Measurements from ENCODE around the gene FOXL3.

The FOXL3 gene

GRCh38 chr7:279821-280220 is 10.1 kb upstream of the FOXL3 start:
- no peaks in the 10 kb centered on the region for H3K36me3 ChIP-seq (ENCODE audit: control insufficient read depth in 2 of 2, insufficient read depth in 1 of 2, low read length in 2 of 2)
- no peaks in the 10 kb centered on the region for H3K4me1 ChIP-seq (ENCODE audit: control insufficient read depth, insufficient read depth, low read length)
- H3K27ac ChIP-seq (ENCODE audit: extremely low read depth, low read depth, low read length) = no peak overlapping the region
- no peak for TF ChIP-seq ZBTB7A (tag by site-specific recombination; IDR thresholded peaks at IDR 0.05; ENCODE audit: low read depth)
- TF ChIP-seq ZSCAN5A (tag by site-specific recombination; IDR thresholded peaks at IDR 0.05) = no peak
- no peak for TF ChIP-seq KLF16 (tag by site-specific recombination; IDR thresholded peaks at IDR 0.05)
- TF ChIP-seq ZNF140 (tag by site-specific recombination; IDR thresholded peaks at IDR 0.05) = no peak
- no peak for TF ChIP-seq ZNF530 (tag by site-specific recombination; IDR thresholded peaks at IDR 0.05; ENCODE audit: low read depth)
- no peak for TF ChIP-seq ZBTB10 (tag by site-specific recombination; IDR thresholded peaks at IDR 0.05)
- TF ChIP-seq ZNF707 (tag by site-specific recombination; IDR thresholded peaks at IDR 0.05) = no peak
- no peak for TF ChIP-seq ZNF10 (tag by site-specific recombination; IDR thresholded peaks at IDR 0.05)
- no peak for TF ChIP-seq KLF9 (tag by site-specific recombination; IDR thresholded peaks at IDR 0.05; ENCODE audit: low read depth)
- TF ChIP-seq ZNF274 (IDR thresholded peaks at IDR 0.05; ENCODE audit: low read length) = no peak
- no peak for TF ChIP-seq ZNF274 (tag by site-specific recombination; IDR thresholded peaks at IDR 0.05; ENCODE audit: borderline replicate concordance)
- no peak for TF ChIP-seq HOXD13 (CRISPR knock-in tag; IDR thresholded peaks at IDR 0.05; ENCODE audit: borderline replicate concordance)
- TF ChIP-seq ZNF148 (tag by site-specific recombination; IDR thresholded peaks at IDR 0.05; ENCODE audit: borderline replicate concordance) = no peak
- no peak for TF ChIP-seq ZNF830 (tag by site-specific recombination; IDR thresholded peaks at IDR 0.05; ENCODE audit: low read depth)
- no peak for TF ChIP-seq ZBTB11 (tag by site-specific recombination; conservative IDR thresholded peaks at IDR 0.05; ENCODE audit: low read depth)
- TF ChIP-seq ZNF211 (tag by site-specific recombination; IDR thresholded peaks at IDR 0.05; ENCODE audit: low read depth) = no peak
- no peak for TF ChIP-seq ZNF37A (tag by site-specific recombination; IDR thresholded peaks at IDR 0.05)
- no peak for TF ChIP-seq ZNF623 (tag by site-specific recombination; IDR thresholded peaks at IDR 0.05)
- TF ChIP-seq ZNF510 (tag by site-specific recombination; IDR thresholded peaks at IDR 0.05; ENCODE audit: insufficient replicate concordance) = no peak
- ChIA-PET POLR2A (no interaction called here), CTCF (interaction anchor here (0.7 kb wide), 1 partner anchor 14 kb away, joined by 3 read pairs; no protein-coding TSS in a partner anchor)
- H3K9me3 ChIP-seq (ENCODE audit: control insufficient read depth, insufficient read depth, low read depth, low read length) = no peaks in the 10 kb centered on the region
- H3K4me3 ChIP-seq (ENCODE audit: low read depth, low read length) = no peak overlapping the region
